ENCODE data around the gene PRR29.

- no peak for TF ChIP-seq CTCF (IDR thresholded peaks at IDR 0.05; ENCODE audit: low read length)
- no peak for TF ChIP-seq EZH2 (IDR thresholded peaks at IDR 0.05; ENCODE audit: borderline replicate concordance, low read length)
Measured at GRCh38 chr17:64040206-64040605, 42.1 kb downstream of the PRR29 start.
